OCI-LY7 (cell line): ENCODE results near the gene BLVRB. TPM values are rescaled to one million over a fixed set of nuclear protein-coding genes. Genes with fewer than 3 reads are reported as not detected.

ENCODE experiments used
- BruUV-seq: library from RNA; stranded (reverse); fragments of 400-500 nt; replicated peaks from 2 replicates; lab custom pipeline; 2021; lab: Mats Ljungman, UMichigan
- CTCF ChIA-PET: fragments of 300-600 bp; sonication (Branson Sonifier 250); formaldehyde crosslinking; loops from one replicate; lab custom pipeline; 2022; ENCODE audit warnings: antibody characterized with exemption; ENCODE audit not compliant: unreplicated experiment; lab: Charles Lee
- POLR2A ChIA-PET: fragments of 300-600 bp; sonication (Branson Sonifier 250); formaldehyde crosslinking; loops from one replicate; lab custom pipeline; 2022; ENCODE audit warnings: antibody characterized with exemption; lab: Charles Lee
- DNase-seq: peaks from one replicate; pipeline ENCODE4 v3.0.0-alpha.2; 2015; ENCODE audit warnings: low spot score
- H2AFZ ChIP-seq: fragments of 200-600 bp; sonication (generic), shearing (Covaris generic); 2 replicates; pipeline ENCODE4 v1.6.1; 2014; ENCODE audit warnings: mild to moderate bottlenecking, antibody characterized with exemption, low read length, moderate library complexity
- H3K27ac ChIP-seq: fragments of 200-600 bp; sonication (generic); 2 replicates; pipeline ENCODE4 v1.5.1; 2014; ENCODE audit warnings: mixed run types, low read depth, mild to moderate bottlenecking, moderate library complexity, low read length, inconsistent platforms; ENCODE audit not compliant: poor library complexity, severe bottlenecking
- H3K36me3 ChIP-seq: fragments of 200-600 bp; sonication (generic); 2 replicates; pipeline ENCODE4 v1.6.1; 2014; ENCODE audit warnings: mild to moderate bottlenecking, antibody characterized with exemption, low read length, moderate library complexity, mixed read lengths; ENCODE audit not compliant: insufficient read depth
- H3K4me1 ChIP-seq: fragments of 200-600 bp; sonication (generic); 2 replicates; pipeline ENCODE4 v1.5.1; 2014; ENCODE audit warnings: mild to moderate bottlenecking, low read length; ENCODE audit not compliant: insufficient read depth, poor library complexity, severe bottlenecking
- H3K4me2 ChIP-seq: fragments of 200-600 bp; sonication (generic); 2 replicates; pipeline ENCODE4 v1.6.1; 2014; ENCODE audit warnings: mild to moderate bottlenecking, low read length
- H3K4me3 ChIP-seq: fragments of 200-600 bp; sonication (generic); 2 replicates; pipeline ENCODE4 v1.5.1; 2014; ENCODE audit warnings: mild to moderate bottlenecking, low read depth, low read length; ENCODE audit not compliant: poor library complexity, severe bottlenecking
- H3K79me2 ChIP-seq: fragments of 200-600 bp; sonication (generic); 2 replicates; pipeline ENCODE4 v1.6.1; 2016; ENCODE audit warnings: low read depth, mild to moderate bottlenecking, low read length, moderate library complexity, mixed read lengths; ENCODE audit not compliant: insufficient read depth
- H3K9me2 ChIP-seq: fragments of 200-600 bp; sonication (generic); 2 replicates; pipeline ENCODE4 v1.6.1; 2016; ENCODE audit warnings: mild to moderate bottlenecking, low read length, mixed read lengths; ENCODE audit not compliant: insufficient read depth
- H3K9me3 ChIP-seq: fragments of 200-600 bp; sonication (generic); 2 replicates; pipeline ENCODE4 v1.6.1; 2014; ENCODE audit warnings: mild to moderate bottlenecking, mixed run types, low read length, mixed read lengths
- H4K20me1 ChIP-seq: fragments of 200-600 bp; sonication (generic); 2 replicates; pipeline ENCODE4 v1.6.1; 2014; ENCODE audit warnings: mild to moderate bottlenecking, antibody characterized with exemption, low read length, moderate library complexity, mixed read lengths; ENCODE audit not compliant: insufficient read depth
- CTCF ChIP-seq: fragments of 200-600 bp; sonication (generic); conservative IDR thresholded peaks from 2 replicates; pipeline ENCODE4 v1.5.1; 2014; ENCODE audit warnings: mild to moderate bottlenecking, antibody characterized with exemption, low read length, moderate library complexity, mixed read lengths
- EZH2phosphoT487 ChIP-seq: fragments of 200-600 bp; sonication (generic); IDR thresholded peaks from 2 replicates; pipeline ENCODE4 v1.6.1; 2018; ENCODE audit warnings: low read depth, borderline replicate concordance, mild to moderate bottlenecking, mixed run types, antibody characterized with exemption, low read length, moderate library complexity, mixed read lengths
- intact Hi-C: fragments of 100-400 bp; cut with micrococcal nuclease; formaldehyde crosslinking; loops from one replicate; pipeline ENCODE4 v1.10.0; 2022; ENCODE audit not compliant: unreplicated experiment
- total RNA-seq, 2 experiments: library from RNA; depleted of rRNA in 1 of 2; stranded (reverse); fragments of >200 nt in 1 of 2; shearing (Covaris generic) in 1 of 2; gene quantifications; 2 replicates each; pipeline ENCODE4 v1.2.3, GENCODE V29; 2014 to 2022

BLVRB gene
- total RNA-seq, 2 experiments from 2014 or later: 45.0 to 48.5 TPM

- no peaks in the 10 kb centered on the region for H3K36me3 ChIP-seq
- no peak overlapping the region for H3K27ac ChIP-seq
- H3K9me2 ChIP-seq: no peaks in the 10 kb centered on the region
- intact Hi-C loops: no loop called here
- TF ChIP-seq EZH2phosphoT487 (no peak), CTCF (no peak)
- H3K4me2 ChIP-seq: no peak overlapping the region
- no peaks in the 10 kb centered on the region for H3K4me1 ChIP-seq
- no peaks in the 10 kb centered on the region for H3K9me3 ChIP-seq
- POLR2A ChIA-PET: no interaction called here
- CTCF ChIA-PET: no interaction called here
- DNase-seq: no peak
- H3K79me2 ChIP-seq: no peaks in the 10 kb centered on the region
- H2AFZ ChIP-seq: no peak overlapping the region
- no peak overlapping the region for H3K4me3 ChIP-seq
- no TSS peak for BruUV-seq
- no peaks in the 10 kb centered on the region for H4K20me1 ChIP-seq
Measured at GRCh38 chr19:40513345-40513678, 47.8 kb upstream of the BLVRB start.

GRCh38 chr19:40512473-40513344 is 47.2 kb upstream of the BLVRB start:
- Histone ChIP-seq H3K4me1 (no peaks in the 10 kb centered on the region), H3K9me3 (no peaks in the 10 kb centered on the region), H3K79me2 (no peaks in the 10 kb centered on the region), H3K36me3 (no peaks in the 10 kb centered on the region), H3K27ac (no peak overlapping the region), H4K20me1 (no peaks in the 10 kb centered on the region), H3K4me3 (no peak overlapping the region), H2AFZ (no peak overlapping the region), H3K4me2 (no peak overlapping the region), H3K9me2 (no peaks in the 10 kb centered on the region)
- CTCF ChIA-PET: interaction anchor here (0.5 kb wide), 1 partner anchor 147 kb away, joined by 6 read pairs; no protein-coding TSS in a partner anchor
- intact Hi-C loops: no loop called here
- no peak for DNase-seq
- no TSS peak for BruUV-seq
- TF ChIP-seq CTCF (no peak), EZH2phosphoT487 (no peak)
- POLR2A ChIA-PET: no interaction called here

- ChIA-PET POLR2A (no interaction called here), CTCF (no interaction called here)
- H3K9me2 ChIP-seq: no peaks in the 10 kb centered on the region
- no peak overlapping the region for H3K4me3 ChIP-seq
- BruUV-seq: no TSS peak
- H3K36me3 ChIP-seq: no peaks in the 10 kb centered on the region
- no peaks in the 10 kb centered on the region for H3K9me3 ChIP-seq
- intact Hi-C loops: no loop called here
- H3K27ac ChIP-seq: no peak overlapping the region
- no peak for DNase-seq
- H2AFZ ChIP-seq: no peak overlapping the region
- H4K20me1 ChIP-seq: no peaks in the 10 kb centered on the region
- H3K79me2 ChIP-seq: no peaks in the 10 kb centered on the region
- TF ChIP-seq EZH2phosphoT487 (no peak), CTCF (no peak)
- no peaks in the 10 kb centered on the region for H3K4me1 ChIP-seq
- no peak overlapping the region for H3K4me2 ChIP-seq
Measured at GRCh38 chr19:40512110-40512472, 46.5 kb upstream of the BLVRB start.
